AG09309 (cell line): Measurements from ENCODE around the gene CDON.

Experiments
- DNase-seq: peaks from one replicate; pipeline ENCODE4 v3.0.0-alpha.2; 2010; ENCODE audit warnings: low read depth
- H3K4me3 ChIP-seq: 2 replicates; pipeline ENCODE4 v1.5.1; 2011; ENCODE audit warnings: mild to moderate bottlenecking, low read depth, low read length, moderate library complexity; ENCODE audit not compliant: control insufficient read depth
- TF ChIP-seq, protein P1 (sequence below): IDR thresholded peaks from 2 replicates; pipeline ENCODE4 v1.5.1; 2011; ENCODE audit warnings: mild to moderate bottlenecking, low read depth, low read length, inconsistent platforms; ENCODE audit not compliant: insufficient read depth, control insufficient read depth; ENCODE audit errors: missing control alignments

Gene CDON, protein sequence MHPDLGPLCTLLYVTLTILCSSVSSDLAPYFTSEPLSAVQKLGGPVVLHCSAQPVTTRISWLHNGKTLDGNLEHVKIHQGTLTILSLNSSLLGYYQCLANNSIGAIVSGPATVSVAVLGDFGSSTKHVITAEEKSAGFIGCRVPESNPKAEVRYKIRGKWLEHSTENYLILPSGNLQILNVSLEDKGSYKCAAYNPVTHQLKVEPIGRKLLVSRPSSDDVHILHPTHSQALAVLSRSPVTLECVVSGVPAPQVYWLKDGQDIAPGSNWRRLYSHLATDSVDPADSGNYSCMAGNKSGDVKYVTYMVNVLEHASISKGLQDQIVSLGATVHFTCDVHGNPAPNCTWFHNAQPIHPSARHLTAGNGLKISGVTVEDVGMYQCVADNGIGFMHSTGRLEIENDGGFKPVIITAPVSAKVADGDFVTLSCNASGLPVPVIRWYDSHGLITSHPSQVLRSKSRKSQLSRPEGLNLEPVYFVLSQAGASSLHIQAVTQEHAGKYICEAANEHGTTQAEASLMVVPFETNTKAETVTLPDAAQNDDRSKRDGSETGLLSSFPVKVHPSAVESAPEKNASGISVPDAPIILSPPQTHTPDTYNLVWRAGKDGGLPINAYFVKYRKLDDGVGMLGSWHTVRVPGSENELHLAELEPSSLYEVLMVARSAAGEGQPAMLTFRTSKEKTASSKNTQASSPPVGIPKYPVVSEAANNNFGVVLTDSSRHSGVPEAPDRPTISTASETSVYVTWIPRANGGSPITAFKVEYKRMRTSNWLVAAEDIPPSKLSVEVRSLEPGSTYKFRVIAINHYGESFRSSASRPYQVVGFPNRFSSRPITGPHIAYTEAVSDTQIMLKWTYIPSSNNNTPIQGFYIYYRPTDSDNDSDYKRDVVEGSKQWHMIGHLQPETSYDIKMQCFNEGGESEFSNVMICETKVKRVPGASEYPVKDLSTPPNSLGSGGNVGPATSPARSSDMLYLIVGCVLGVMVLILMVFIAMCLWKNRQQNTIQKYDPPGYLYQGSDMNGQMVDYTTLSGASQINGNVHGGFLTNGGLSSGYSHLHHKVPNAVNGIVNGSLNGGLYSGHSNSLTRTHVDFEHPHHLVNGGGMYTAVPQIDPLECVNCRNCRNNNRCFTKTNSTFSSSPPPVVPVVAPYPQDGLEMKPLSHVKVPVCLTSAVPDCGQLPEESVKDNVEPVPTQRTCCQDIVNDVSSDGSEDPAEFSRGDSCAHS (N-terminal part only)

DNA sequence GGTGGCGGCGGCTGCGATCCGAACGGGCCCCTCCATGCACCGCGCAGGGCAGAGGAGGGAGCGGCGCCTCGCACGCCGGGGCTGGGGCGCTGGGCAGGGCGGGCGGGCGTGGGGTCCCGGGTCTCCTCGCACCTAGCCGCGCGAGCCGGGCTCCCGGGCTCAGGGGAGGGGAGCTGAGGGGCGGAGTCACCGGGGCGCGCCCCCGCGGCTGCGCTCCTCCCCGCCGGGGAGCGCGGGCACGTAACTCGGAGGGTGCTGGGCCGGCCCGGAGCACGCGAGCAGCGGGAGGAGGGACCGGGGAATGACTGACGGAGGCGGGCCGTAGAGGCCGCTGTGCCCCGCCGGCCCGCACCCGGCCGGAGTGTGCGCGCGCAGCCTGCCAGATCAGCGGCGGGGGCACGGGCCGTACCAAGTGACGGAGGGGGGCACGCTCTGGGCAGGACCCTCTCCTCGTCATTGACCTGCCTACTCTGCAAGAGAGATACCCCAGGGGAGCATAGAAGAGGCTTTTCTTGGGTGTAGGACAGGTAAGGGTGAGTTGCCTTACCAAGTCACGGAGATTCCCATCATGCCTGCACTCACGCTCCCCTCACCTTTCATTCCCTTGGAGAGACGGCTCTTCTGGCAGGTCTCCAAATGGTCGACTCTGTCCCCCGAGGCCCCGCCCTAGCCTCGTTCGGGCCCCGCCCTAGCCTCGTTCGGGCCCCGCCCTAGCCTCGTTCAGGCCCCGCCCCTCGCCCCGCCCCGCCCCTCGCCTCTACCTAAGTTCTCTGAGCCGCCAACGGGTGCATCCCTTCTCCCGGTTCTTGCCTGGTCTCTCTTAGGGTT lies at the start of gene CDON:
Gene CDON, minus strand, starts transcription at position 188 of the 828 bp plus-strand sequence. CDS start 39,390 bp downstream, outside the sequence.
- TF ChIP-seq, protein P1, sequence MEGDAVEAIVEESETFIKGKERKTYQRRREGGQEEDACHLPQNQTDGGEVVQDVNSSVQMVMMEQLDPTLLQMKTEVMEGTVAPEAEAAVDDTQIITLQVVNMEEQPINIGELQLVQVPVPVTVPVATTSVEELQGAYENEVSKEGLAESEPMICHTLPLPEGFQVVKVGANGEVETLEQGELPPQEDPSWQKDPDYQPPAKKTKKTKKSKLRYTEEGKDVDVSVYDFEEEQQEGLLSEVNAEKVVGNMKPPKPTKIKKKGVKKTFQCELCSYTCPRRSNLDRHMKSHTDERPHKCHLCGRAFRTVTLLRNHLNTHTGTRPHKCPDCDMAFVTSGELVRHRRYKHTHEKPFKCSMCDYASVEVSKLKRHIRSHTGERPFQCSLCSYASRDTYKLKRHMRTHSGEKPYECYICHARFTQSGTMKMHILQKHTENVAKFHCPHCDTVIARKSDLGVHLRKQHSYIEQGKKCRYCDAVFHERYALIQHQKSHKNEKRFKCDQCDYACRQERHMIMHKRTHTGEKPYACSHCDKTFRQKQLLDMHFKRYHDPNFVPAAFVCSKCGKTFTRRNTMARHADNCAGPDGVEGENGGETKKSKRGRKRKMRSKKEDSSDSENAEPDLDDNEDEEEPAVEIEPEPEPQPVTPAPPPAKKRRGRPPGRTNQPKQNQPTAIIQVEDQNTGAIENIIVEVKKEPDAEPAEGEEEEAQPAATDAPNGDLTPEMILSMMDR, result no peak
- DNase-seq, result peak; percentile 54
- H3K4me3 ChIP-seq, result peak within 1 kb of the TSS; percentile 43

DNA sequence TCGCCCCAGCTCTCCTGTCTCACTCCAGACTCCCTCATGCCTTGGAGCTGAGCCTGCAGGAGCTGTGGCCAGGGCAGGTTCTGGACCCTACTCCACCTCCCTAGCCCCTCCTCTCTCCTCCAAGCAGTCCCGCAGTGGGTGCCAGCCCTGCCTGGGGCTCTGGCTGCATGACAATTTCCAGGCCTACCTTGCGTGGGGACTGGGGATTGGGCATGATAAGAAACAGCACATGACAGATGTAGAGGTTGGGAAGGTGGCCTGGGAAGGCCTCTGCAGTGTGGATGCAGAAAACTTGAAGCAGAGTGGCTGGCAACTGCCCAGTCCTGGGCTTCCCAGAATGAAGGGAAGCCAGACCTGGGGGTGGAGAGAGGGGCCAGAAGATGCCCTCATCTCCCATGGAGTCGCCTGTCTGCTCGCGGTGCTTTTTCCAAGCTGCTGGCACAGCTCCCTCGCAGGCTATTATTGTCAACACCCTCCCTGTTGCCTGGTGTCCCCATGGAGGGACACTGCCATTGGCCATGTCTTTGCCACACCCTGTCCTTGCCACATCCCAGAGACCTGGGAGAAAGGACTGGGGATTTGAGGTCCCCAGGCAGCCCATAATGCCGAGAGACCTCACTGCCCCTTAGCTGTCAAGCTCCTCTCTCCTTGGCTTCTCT lies 48.9 kb upstream of the CDON start:
- DNase-seq, result no peak
- TF ChIP-seq, protein P1, result no peak
- H3K4me3 ChIP-seq, result no peak overlapping the region

DNA sequence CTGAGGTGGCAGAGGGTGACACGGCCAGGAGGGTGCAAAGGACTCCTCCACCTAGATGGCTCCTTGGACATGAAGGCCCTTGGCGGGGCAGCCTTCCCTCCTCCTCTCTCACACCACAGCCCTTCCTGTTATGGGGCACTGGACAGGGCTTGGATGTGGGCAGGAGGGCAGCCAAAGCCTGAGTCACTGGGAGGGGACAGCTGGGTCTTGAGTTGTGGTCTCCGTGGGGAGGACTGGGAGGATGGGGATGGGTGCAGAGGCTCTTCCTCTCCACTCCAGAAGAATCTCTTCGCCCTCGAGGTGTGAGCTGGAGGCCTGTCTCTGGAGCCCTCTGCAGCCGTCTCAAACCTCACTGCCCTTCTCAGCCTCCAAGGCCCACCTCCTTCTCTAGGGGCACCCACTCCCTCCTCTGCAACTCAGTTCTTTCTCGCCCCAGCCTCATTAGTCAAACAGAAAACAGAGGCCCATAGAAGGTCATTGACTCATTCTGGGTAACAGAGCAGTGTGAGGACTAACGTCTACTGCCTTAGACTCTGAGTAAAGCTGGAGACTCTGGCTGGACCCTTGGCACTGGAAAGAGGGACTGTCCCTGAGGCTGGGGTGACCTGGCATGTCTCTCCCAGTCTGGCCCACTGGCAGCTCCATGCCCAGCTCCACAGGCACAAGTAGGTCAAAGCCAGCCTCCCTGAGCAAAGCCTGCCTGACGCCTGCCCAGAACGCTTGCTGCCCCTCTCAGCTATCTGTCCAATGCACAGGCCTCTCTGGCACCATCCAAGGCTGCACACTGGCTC lies 47.5 kb upstream of the CDON start:
- H3K4me3 ChIP-seq, result no peak overlapping the region
- DNase-seq, result no peak
- TF ChIP-seq, protein P1, result no peak

DNA sequence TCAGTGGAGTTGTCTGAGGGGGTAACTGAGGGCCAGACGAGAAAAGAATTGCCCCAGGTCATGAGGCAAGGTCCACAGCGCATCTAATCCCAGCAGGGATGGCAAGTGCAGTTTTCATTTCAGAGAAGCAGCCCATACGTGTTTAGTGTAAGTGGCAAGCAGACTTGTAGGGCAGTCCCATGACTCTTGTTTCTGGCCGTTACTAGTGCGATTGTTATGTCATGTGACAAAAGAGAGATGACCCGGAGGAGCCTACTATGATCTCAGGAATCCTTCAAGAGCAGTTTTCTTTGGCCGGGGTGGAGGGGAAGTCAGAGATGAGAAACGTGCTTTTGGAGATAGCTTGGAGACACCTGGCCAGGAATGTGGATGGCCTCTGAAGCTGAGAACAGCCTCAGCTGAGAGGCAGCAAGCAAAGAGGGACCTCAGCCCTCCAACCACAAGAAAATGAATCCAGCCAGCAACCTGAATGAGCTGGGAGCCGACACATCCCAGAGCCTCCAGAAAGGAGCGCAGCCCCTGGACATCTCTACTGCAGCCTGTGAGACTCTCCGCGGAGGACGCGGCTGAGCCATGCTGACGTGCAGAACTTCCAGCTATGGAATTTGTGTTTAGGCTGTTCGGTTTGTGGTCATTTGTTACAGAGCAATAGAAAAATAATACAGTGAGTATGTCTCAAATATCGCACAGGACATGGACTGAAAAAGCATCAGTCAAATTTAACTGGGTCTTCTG lies 44.1 kb upstream of the CDON start:
- H3K4me3 ChIP-seq, result no peak overlapping the region
- TF ChIP-seq, protein P1, result no peak
- DNase-seq, result no peak

DNA sequence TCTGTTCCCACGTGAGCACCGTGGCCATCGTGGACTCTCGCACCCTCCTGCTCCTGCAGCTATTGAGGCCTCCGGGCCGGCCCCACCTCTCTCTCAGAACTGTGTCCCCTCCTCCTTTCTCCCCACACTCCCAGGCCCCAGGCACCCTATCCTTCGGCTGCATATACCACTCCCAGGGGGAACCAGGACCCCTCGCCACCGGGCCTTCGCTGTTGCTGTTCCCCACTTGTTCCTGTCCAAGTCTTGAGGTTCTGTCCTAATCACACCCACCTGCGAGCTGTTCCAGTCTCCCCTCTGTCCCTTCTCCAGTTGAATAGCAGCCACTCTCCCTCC lies 43.0 kb upstream of the CDON start:
- H3K4me3 ChIP-seq, result no peak overlapping the region
- DNase-seq, result no peak
- TF ChIP-seq, protein P1, result no peak
